WTC11 (cell line): ENCODE measurements around the gene MRPL37. TPM values are rescaled to one million over a fixed set of nuclear protein-coding genes. Genes with fewer than 3 reads are reported as not detected.

Experiments used
- ATAC-seq: fragments of 200-7000 bp; cut with Tn5 transposase; 2 replicates; pipeline ENCODE4 v1.10.0; 2021; ENCODE audit warnings: mild to moderate bottlenecking, moderate library complexity
- CTCF ChIA-PET: fragments of 300-600 bp; sonication (Branson Sonifier 250); formaldehyde crosslinking; loops from one replicate; lab custom pipeline; 2021; ENCODE audit warnings: antibody characterized with exemption; lab: Charles Lee
- POLR2A ChIA-PET: fragments of 350-600 bp; sonication (Branson Sonifier 250); formaldehyde crosslinking; loops from one replicate; lab custom pipeline; 2021; ENCODE audit warnings: antibody characterized with exemption; lab: Charles Lee
- DNase-seq: peaks from one replicate; pipeline ENCODE4 v3.0.0; 2021; ENCODE audit warnings: low spot score
- H3K27ac Mint-ChIP-seq: 2 replicates; pipeline ENCODE4 v1.8.0; 2021; ENCODE audit warnings: mixed read lengths
- H3K27me3 Mint-ChIP-seq: 2 replicates; pipeline ENCODE4 v1.8.0; 2021; ENCODE audit warnings: low read depth, mild to moderate bottlenecking, moderate library complexity, mixed read lengths
- H3K36me3 Mint-ChIP-seq: 2 replicates; pipeline ENCODE4 v1.8.0; 2021; ENCODE audit warnings: mixed read lengths
- H3K4me1 Mint-ChIP-seq: 2 replicates; pipeline ENCODE4 v1.8.0; 2022; ENCODE audit warnings: mixed read lengths
- H3K4me3 Mint-ChIP-seq: 2 replicates; pipeline ENCODE4 v1.8.0; 2021; ENCODE audit warnings: mild to moderate bottlenecking, moderate library complexity, mixed read lengths
- H3K9me3 Mint-ChIP-seq: 2 replicates; pipeline ENCODE4 v1.8.0; 2021; ENCODE audit warnings: mixed read lengths
- AFF4 ChIP-seq: sonication (generic); formaldehyde crosslinking; IDR thresholded peaks from 2 replicates; pipeline ENCODE4 v1.8.1; 2023; ENCODE audit warnings: mild to moderate bottlenecking, missing genetic modification reagents, borderline replicate concordance
- ARID4B ChIP-seq: sonication (generic); formaldehyde crosslinking; IDR thresholded peaks from 2 replicates; pipeline ENCODE4 v1.8.0; 2023; ENCODE audit warnings: missing genetic modification reagents, mild to moderate bottlenecking, borderline replicate concordance
- ATF2 ChIP-seq: sonication (generic); formaldehyde crosslinking; IDR thresholded peaks from 2 replicates; pipeline ENCODE4 v1.8.1; 2022; ENCODE audit warnings: low read depth, missing genetic modification reagents, borderline replicate concordance
- CBFB ChIP-seq: sonication (generic); formaldehyde crosslinking; IDR thresholded peaks from 2 replicates; pipeline ENCODE4 v1.8.1; 2022; ENCODE audit warnings: mild to moderate bottlenecking, low read depth, missing genetic modification reagents
- CREM ChIP-seq: sonication (generic); formaldehyde crosslinking; IDR thresholded peaks from 2 replicates; pipeline ENCODE4 v1.8.1; 2022; ENCODE audit warnings: mild to moderate bottlenecking, missing genetic modification reagents, moderate library complexity
- ETV6 ChIP-seq: sonication (generic); formaldehyde crosslinking; IDR thresholded peaks from 2 replicates; pipeline ENCODE4 v1.8.1; 2022; ENCODE audit warnings: mild to moderate bottlenecking, missing genetic modification reagents
- GABPB1 ChIP-seq: sonication (generic); formaldehyde crosslinking; IDR thresholded peaks from 2 replicates; pipeline ENCODE4 v1.8.1; 2023; ENCODE audit warnings: mild to moderate bottlenecking, missing genetic modification reagents
- JUN ChIP-seq: sonication (generic); formaldehyde crosslinking; IDR thresholded peaks from 2 replicates; pipeline ENCODE4 v1.8.0; 2023; ENCODE audit warnings: mild to moderate bottlenecking, missing genetic modification reagents
- NFE2L1 ChIP-seq: sonication (generic); formaldehyde crosslinking; IDR thresholded peaks from 2 replicates; pipeline ENCODE4 v1.8.1; 2023; ENCODE audit warnings: missing genetic modification reagents
- NR2C2 ChIP-seq: sonication (generic); formaldehyde crosslinking; IDR thresholded peaks from 2 replicates; pipeline ENCODE4 v1.8.0; 2022; ENCODE audit warnings: mild to moderate bottlenecking, missing genetic modification reagents
- NR3C1 ChIP-seq: sonication (generic); formaldehyde crosslinking; conservative IDR thresholded peaks from 2 replicates; pipeline ENCODE4 v1.8.1; 2023; ENCODE audit warnings: low read depth, mild to moderate bottlenecking, missing genetic modification reagents
- RELA ChIP-seq: sonication (generic); formaldehyde crosslinking; IDR thresholded peaks from 2 replicates; pipeline ENCODE4 v1.8.1; 2022; ENCODE audit warnings: missing genetic modification reagents, mild to moderate bottlenecking, borderline replicate concordance
- RORB ChIP-seq: fragments of 250-450 bp; sonication (Bioruptor Pico); IDR thresholded peaks from 2 replicates; pipeline ENCODE4 v1.9.0; 2021; ENCODE audit warnings: mild to moderate bottlenecking
- SMAD3 ChIP-seq: sonication (generic); formaldehyde crosslinking; IDR thresholded peaks from 2 replicates; pipeline ENCODE4 v1.8.0; 2022; ENCODE audit warnings: missing genetic modification reagents, mild to moderate bottlenecking, borderline replicate concordance
- ZNF512 ChIP-seq: sonication (generic); formaldehyde crosslinking; IDR thresholded peaks from 2 replicates; pipeline ENCODE4 v1.8.1; 2022; ENCODE audit warnings: missing genetic modification reagents, borderline replicate concordance
- total RNA-seq: library from RNA; stranded (reverse); gene quantifications from 3 replicates; pipeline ENCODE4 v1.2.3, GENCODE V29; 2021
- TF ChIP-seq, protein P1 (sequence below): fragments of 250-450 bp; sonication (Bioruptor Pico); IDR thresholded peaks from 2 replicates; pipeline ENCODE4 v1.9.0; 2021; ENCODE audit warnings: mild to moderate bottlenecking
- TF ChIP-seq, protein P2 (sequence below): sonication (generic); formaldehyde crosslinking; IDR thresholded peaks from 2 replicates; pipeline ENCODE4 v1.8.0; 2022; ENCODE audit warnings: mild to moderate bottlenecking, missing genetic modification reagents
- TF ChIP-seq, protein P3 (sequence below): sonication (generic); formaldehyde crosslinking; IDR thresholded peaks from 2 replicates; pipeline ENCODE4 v1.8.1; 2023; ENCODE audit warnings: mild to moderate bottlenecking, missing genetic modification reagents

MRPL37 gene
- total RNA-seq, 1 experiment from 2014 or later = 143 TPM

- ChIA-PET CTCF (interaction anchor here (0.8 to 1.2 kb wide), 2 partner anchors 48 to 260 kb away, joined by 3 to 4 read pairs; no protein-coding TSS in a partner anchor), POLR2A (interaction anchor here (1.2 kb wide), 1 partner anchor 81 kb away, joined by 3 read pairs; no protein-coding TSS in a partner anchor)
- Mint-ChIP-seq H3K4me3 (no peak overlapping the region), H3K9me3 (no peaks in the 10 kb centered on the region), H3K27ac (peak overlapping the region; percentile 22; the same call in 1 of the 2 replicates), H3K4me1 (peaks cover 16% of the 10 kb centered on the region), H3K36me3 (peaks cover 30% of the 10 kb centered on the region), H3K27me3 (no peaks in the 10 kb centered on the region)
- ATAC-seq (no peak; the same call in 1 of the 2 replicates), DNase-seq (no peak)
- TF ChIP-seq CREM (CRISPR knock-in tag) = no peak
- TF ChIP-seq NFE2L1 (CRISPR knock-in tag) = no peak
- TF ChIP-seq SMAD3 (CRISPR knock-in tag) = no peak
- TF ChIP-seq NR3C1 (CRISPR knock-in tag) = no peak
- TF ChIP-seq AFF4 (CRISPR knock-in tag) = no peak
- TF ChIP-seq JUN (CRISPR knock-in tag) = no peak
These were observed 29.4 kb downstream of the MRPL37 start for GRCh38 chr1:54229281-54229891.

- ChIA-PET POLR2A (no interaction called here), CTCF (interaction anchor here (0.8 kb wide), 1 partner anchor 49 kb away, joined by 3 read pairs; no protein-coding TSS in a partner anchor)
- DNase-seq = no peak
- H3K36me3 Mint-ChIP-seq = peaks cover 32% of the 10 kb centered on the region
- peaks cover 4% of the 10 kb centered on the region; the same call in 1 of the 2 replicates for H3K9me3 Mint-ChIP-seq
- no peak overlapping the region for H3K4me3 Mint-ChIP-seq
- no peaks in the 10 kb centered on the region for H3K27me3 Mint-ChIP-seq
- peaks cover 8% of the 10 kb centered on the region for H3K4me1 Mint-ChIP-seq
- H3K27ac Mint-ChIP-seq = no peak overlapping the region
- ATAC-seq = no peak
- TF ChIP-seq CBFB (CRISPR knock-in tag) (no peak), RELA (CRISPR knock-in tag) (no peak), SMAD3 (CRISPR knock-in tag) (no peak), GABPB1 (CRISPR knock-in tag) (no peak), RORB (CRISPR knock-in tag) (no peak), NR2C2 (CRISPR knock-in tag) (no peak), ETV6 (CRISPR knock-in tag) (no peak), ARID4B (CRISPR knock-in tag) (no peak), ZNF512 (no peak), ATF2 (CRISPR knock-in tag) (no peak)
- TF ChIP-seq, protein P1, sequence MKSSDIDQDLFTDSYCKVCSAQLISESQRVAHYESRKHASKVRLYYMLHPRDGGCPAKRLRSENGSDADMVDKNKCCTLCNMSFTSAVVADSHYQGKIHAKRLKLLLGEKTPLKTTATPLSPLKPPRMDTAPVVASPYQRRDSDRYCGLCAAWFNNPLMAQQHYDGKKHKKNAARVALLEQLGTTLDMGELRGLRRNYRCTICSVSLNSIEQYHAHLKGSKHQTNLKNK (CRISPR knock-in tag) = no peak
- TF ChIP-seq, protein P2, sequence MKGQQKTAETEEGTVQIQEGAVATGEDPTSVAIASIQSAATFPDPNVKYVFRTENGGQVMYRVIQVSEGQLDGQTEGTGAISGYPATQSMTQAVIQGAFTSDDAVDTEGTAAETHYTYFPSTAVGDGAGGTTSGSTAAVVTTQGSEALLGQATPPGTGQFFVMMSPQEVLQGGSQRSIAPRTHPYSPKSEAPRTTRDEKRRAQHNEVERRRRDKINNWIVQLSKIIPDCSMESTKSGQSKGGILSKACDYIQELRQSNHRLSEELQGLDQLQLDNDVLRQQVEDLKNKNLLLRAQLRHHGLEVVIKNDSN (CRISPR knock-in tag) = no peak
- TF ChIP-seq, protein P3, sequence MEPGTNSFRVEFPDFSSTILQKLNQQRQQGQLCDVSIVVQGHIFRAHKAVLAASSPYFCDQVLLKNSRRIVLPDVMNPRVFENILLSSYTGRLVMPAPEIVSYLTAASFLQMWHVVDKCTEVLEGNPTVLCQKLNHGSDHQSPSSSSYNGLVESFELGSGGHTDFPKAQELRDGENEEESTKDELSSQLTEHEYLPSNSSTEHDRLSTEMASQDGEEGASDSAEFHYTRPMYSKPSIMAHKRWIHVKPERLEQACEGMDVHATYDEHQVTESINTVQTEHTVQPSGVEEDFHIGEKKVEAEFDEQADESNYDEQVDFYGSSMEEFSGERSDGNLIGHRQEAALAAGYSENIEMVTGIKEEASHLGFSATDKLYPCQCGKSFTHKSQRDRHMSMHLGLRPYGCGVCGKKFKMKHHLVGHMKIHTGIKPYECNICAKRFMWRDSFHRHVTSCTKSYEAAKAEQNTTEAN (CRISPR knock-in tag) = no peak
These were observed 30.8 kb downstream of the MRPL37 start for GRCh38 chr1:54230507-54231339.
